Ishikawa (cell line): ENCODE measurements around the gene DAB1.

Experiments
- EGR1 ChIP-seq: IDR thresholded peaks from 2 replicates; pipeline ENCODE4 v1.6.1; 2012
- EP300 ChIP-seq: IDR thresholded peaks from 2 replicates; pipeline ENCODE4 v1.6.1; 2012; ENCODE audit warnings: borderline replicate concordance
- TCF12 ChIP-seq: IDR thresholded peaks from 2 replicates; pipeline ENCODE4 v1.6.1; 2012; ENCODE audit warnings: low read depth
- TEAD4 ChIP-seq: IDR thresholded peaks from 2 replicates; pipeline ENCODE4 v1.6.1; 2012
- YY1 ChIP-seq: IDR thresholded peaks from 2 replicates; pipeline ENCODE4 v1.6.1; 2012; ENCODE audit warnings: low read depth
- ZBTB7A ChIP-seq: IDR thresholded peaks from 2 replicates; pipeline ENCODE4 v1.6.1; 2012; ENCODE audit warnings: low read depth
- TF ChIP-seq, protein P1 (sequence below): IDR thresholded peaks from 2 replicates; pipeline ENCODE4 v1.6.1; 2012; ENCODE audit warnings: low read depth, mild to moderate bottlenecking
- TF ChIP-seq, protein P2 (sequence below): IDR thresholded peaks from 2 replicates; pipeline ENCODE4 v1.6.1; 2012

DNA sequence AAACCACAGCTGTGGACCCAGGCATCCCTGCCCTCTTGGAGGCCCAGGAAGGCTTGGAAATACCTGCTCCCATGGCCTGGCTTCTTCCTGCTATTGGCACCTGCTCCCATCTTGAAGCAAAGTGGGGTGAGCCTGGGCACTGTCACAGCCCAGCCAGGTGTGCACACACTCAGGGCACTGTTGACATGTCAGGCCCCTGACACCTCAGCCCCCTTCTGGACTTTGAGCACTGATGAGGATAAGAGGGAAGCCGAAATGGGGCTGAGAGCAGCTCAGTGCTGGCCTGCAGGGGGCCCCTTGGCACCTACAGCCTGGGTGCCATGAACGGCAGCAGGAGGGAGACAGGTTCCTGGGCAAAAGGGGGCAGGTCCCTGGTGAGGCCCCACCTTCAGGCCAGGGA lies 55.9 kb downstream of the DAB1 start:
- TF ChIP-seq, protein P1, sequence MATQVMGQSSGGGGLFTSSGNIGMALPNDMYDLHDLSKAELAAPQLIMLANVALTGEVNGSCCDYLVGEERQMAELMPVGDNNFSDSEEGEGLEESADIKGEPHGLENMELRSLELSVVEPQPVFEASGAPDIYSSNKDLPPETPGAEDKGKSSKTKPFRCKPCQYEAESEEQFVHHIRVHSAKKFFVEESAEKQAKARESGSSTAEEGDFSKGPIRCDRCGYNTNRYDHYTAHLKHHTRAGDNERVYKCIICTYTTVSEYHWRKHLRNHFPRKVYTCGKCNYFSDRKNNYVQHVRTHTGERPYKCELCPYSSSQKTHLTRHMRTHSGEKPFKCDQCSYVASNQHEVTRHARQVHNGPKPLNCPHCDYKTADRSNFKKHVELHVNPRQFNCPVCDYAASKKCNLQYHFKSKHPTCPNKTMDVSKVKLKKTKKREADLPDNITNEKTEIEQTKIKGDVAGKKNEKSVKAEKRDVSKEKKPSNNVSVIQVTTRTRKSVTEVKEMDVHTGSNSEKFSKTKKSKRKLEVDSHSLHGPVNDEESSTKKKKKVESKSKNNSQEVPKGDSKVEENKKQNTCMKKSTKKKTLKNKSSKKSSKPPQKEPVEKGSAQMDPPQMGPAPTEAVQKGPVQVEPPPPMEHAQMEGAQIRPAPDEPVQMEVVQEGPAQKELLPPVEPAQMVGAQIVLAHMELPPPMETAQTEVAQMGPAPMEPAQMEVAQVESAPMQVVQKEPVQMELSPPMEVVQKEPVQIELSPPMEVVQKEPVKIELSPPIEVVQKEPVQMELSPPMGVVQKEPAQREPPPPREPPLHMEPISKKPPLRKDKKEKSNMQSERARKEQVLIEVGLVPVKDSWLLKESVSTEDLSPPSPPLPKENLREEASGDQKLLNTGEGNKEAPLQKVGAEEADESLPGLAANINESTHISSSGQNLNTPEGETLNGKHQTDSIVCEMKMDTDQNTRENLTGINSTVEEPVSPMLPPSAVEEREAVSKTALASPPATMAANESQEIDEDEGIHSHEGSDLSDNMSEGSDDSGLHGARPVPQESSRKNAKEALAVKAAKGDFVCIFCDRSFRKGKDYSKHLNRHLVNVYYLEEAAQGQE, result no peak
- TF ChIP-seq EGR1, result no peak
- TF ChIP-seq EP300, result no peak
- no peak for TF ChIP-seq TCF12
- TF ChIP-seq ZBTB7A, result no peak
- TF ChIP-seq, protein P2, sequence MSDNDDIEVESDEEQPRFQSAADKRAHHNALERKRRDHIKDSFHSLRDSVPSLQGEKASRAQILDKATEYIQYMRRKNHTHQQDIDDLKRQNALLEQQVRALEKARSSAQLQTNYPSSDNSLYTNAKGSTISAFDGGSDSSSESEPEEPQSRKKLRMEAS, result no peak
- TF ChIP-seq YY1, result no peak
- TF ChIP-seq TEAD4, result no peak
